ENCODE data around the gene GLIPR2.
A peak's percentile ranks its signal among the peaks of the same experiment; 100 is the strongest.
"Not testable (repeated sequence)": the region's sequence is repeated elsewhere in the genome, so short reads cannot be mapped to it uniquely, and the experiment has no call there.

Gene GLIPR2

GRCh38 chr9:36136272-36136893, at the start of gene GLIPR2:
GLIPR2 (plus strand) TSS chr9:36136733; CDS start chr9:36136779, 46 bp downstream.
- peak; percentile 1 for TF ChIP-seq CTCF (IDR thresholded peaks at IDR 0.05; ENCODE audit: low read depth, low read length, missing control alignments)
- no peak for DNase-seq (ENCODE audit: low read depth)
- peak within 1 kb of the TSS; percentile 67 for H3K4me3 ChIP-seq (ENCODE audit: low read depth, low read length)

GRCh38 chr9:36087054-36087453, 49.5 kb upstream of the GLIPR2 start:
- not testable (repeated sequence) for H3K4me3 ChIP-seq (ENCODE audit: low read depth, low read length); DNase-seq (ENCODE audit: low read depth)

- no peak for TF ChIP-seq CTCF (IDR thresholded peaks at IDR 0.05; ENCODE audit: low read depth, low read length, missing control alignments)
- H3K4me3 ChIP-seq (ENCODE audit: low read depth, low read length) = no peak overlapping the region
- no peak for DNase-seq (ENCODE audit: low read depth)
Measured at GRCh38 chr9:36088020-36088419, 48.5 kb upstream of the GLIPR2 start.

GRCh38 chr9:36091026-36091953, 45.2 kb upstream of the GLIPR2 start:
- no peak for DNase-seq (ENCODE audit: low read depth)
- no peak overlapping the region for H3K4me3 ChIP-seq (ENCODE audit: low read depth, low read length)
- no peak for TF ChIP-seq CTCF (IDR thresholded peaks at IDR 0.05; ENCODE audit: low read depth, low read length, missing control alignments)

GRCh38 chr9:36092014-36092413, 44.5 kb upstream of the GLIPR2 start:
- H3K4me3 ChIP-seq (ENCODE audit: low read depth, low read length) = no peak overlapping the region
- no peak for TF ChIP-seq CTCF (IDR thresholded peaks at IDR 0.05; ENCODE audit: low read depth, low read length, missing control alignments)
- DNase-seq (ENCODE audit: low read depth) = no peak

- no peak for TF ChIP-seq CTCF (IDR thresholded peaks at IDR 0.05; ENCODE audit: low read depth, low read length, missing control alignments)
- DNase-seq (ENCODE audit: low read depth) = peak; percentile 81
- no peak overlapping the region for H3K4me3 ChIP-seq (ENCODE audit: low read depth, low read length)
Measured at GRCh38 chr9:36092509-36093215, 43.9 kb upstream of the GLIPR2 start.

GRCh38 chr9:36093384-36093783, 43.1 kb upstream of the GLIPR2 start:
- TF ChIP-seq CTCF (IDR thresholded peaks at IDR 0.05; ENCODE audit: low read depth, low read length, missing control alignments) = no peak
- no peak overlapping the region for H3K4me3 ChIP-seq (ENCODE audit: low read depth, low read length)
- DNase-seq (ENCODE audit: low read depth) = no peak
